HepG2 (cell line): ENCODE results near the gene KRTAP12-2. TPM values are rescaled to one million over a fixed set of nuclear protein-coding genes. Genes with fewer than 3 reads are reported as not detected.

Source experiments
- ATAC-seq: fragments of 200-7000 bp; cut with Tn5 transposase; 3 replicates; pipeline ENCODE4 v1.9.1; 2020; ENCODE audit warnings: mild to moderate bottlenecking, moderate library complexity
- BruUV-seq: library from RNA; stranded (reverse); fragments of 400-500 nt; replicated peaks from 2 replicates; lab custom pipeline; 2021; lab: Mats Ljungman, UMichigan
- CTCF ChIA-PET: fragments of 300-600 bp; formaldehyde crosslinking; extraction: SDS; loops from one replicate; lab custom pipeline; 2021; ENCODE audit warnings: low total read pairs, inconsistent platforms, low intra/inter-chr PET ratio; lab: Yijun Ruan, JAX
- POLR2A ChIA-PET: fragments of 350-600 bp; sonication (Branson Sonifier 250); formaldehyde crosslinking; loops from one replicate; lab custom pipeline; 2020; ENCODE audit warnings: antibody characterized with exemption, inconsistent platforms; lab: Yijun Ruan, JAX
- DNase-seq: peaks from one replicate; pipeline ENCODE4 v3.0.0-alpha.2; 2015; ENCODE audit warnings: low spot score
- FAIRE-seq: peaks from 3 replicates; lab custom pipeline; 2011; peaks lifted over from hg19 to GRCh38; lab: Jason Lieb, UNC
- H2AFZ ChIP-seq: one replicate; pipeline ENCODE4 v1.6.1; 2011; ENCODE audit warnings: low read length, inconsistent platforms
- H3K27ac ChIP-seq: fragments of 300-600 bp; 3 replicates; pipeline ENCODE4 v1.8.0; 2011; ENCODE audit warnings: mixed run types, mild to moderate bottlenecking, mixed read lengths, low read length, inconsistent platforms; ENCODE audit not compliant: insufficient read depth; ENCODE audit errors: extremely low read length
- H3K27me3 ChIP-seq, 2 experiments: fragments of 200-600 bp in 1 of 2; 2 replicates in 1 of 2; 3 replicates in 1 of 2; pipeline versions ENCODE4 v1.6.0 to v1.8.0; 2011; ENCODE audit warnings: low read length in 2 of 2, mild to moderate bottlenecking in 2 of 2, moderate library complexity in 2 of 2, inconsistent platforms in 1 of 2; ENCODE audit not compliant: insufficient read depth in 2 of 2, control insufficient read depth in 1 of 2
- H3K36me3 ChIP-seq, 2 experiments: fragments of 200-600 bp in 1 of 2; replicated peaks in 1 of 2; 2 replicates in 1 of 2; 3 replicates in 1 of 2; pipeline versions ENCODE4 v1.5.1 to v1.8.0; 2011; ENCODE audit warnings: low read length in 2 of 2, inconsistent platforms in 1 of 2; ENCODE audit not compliant: insufficient read depth in 2 of 2, control insufficient read depth in 1 of 2
- H3K4me1 ChIP-seq: 2 replicates; pipeline ENCODE4 v1.5.1; 2012; ENCODE audit warnings: low read length, inconsistent platforms; ENCODE audit not compliant: insufficient read depth
- H3K4me2 ChIP-seq: 2 replicates; pipeline ENCODE4 v1.6.0; 2011; ENCODE audit warnings: low read depth, low read length, inconsistent platforms
- H3K4me3 ChIP-seq, 3 experiments: fragments of 200-600 bp in 1 of 3; sonication (generic), shearing (Covaris generic) in 1 of 3; replicated peaks in 1 of 3; 2 replicates each; pipeline ENCODE4 v1.5.1; 2011 to 2016; ENCODE audit warnings: low read length in 3 of 3, inconsistent platforms in 2 of 3, low read depth in 2 of 3, mild to moderate bottlenecking in 2 of 3, control low read depth in 1 of 3, mixed read lengths in 1 of 3; ENCODE audit not compliant: insufficient read depth in 1 of 3
- H3K79me2 ChIP-seq: one replicate; pipeline ENCODE4 v1.6.1; 2011; ENCODE audit warnings: low read length, inconsistent platforms; ENCODE audit not compliant: insufficient read depth
- H3K9ac ChIP-seq: 2 replicates; pipeline ENCODE4 v1.6.0; 2011; ENCODE audit warnings: mild to moderate bottlenecking, low read depth, low read length, inconsistent platforms; ENCODE audit not compliant: insufficient read depth
- H3K9me3 ChIP-seq: 2 replicates; pipeline ENCODE4 v1.5.1; 2012; ENCODE audit warnings: mild to moderate bottlenecking, low read length
- H4K20me1 ChIP-seq: 2 replicates; pipeline ENCODE4 v1.6.0; 2011; ENCODE audit warnings: inconsistent platforms, mild to moderate bottlenecking, low read length, moderate library complexity; ENCODE audit not compliant: insufficient read depth
- AKAP8 ChIP-seq: sonication (generic); formaldehyde crosslinking; IDR thresholded peaks from 2 replicates; pipeline ENCODE4 v1.5.1; 2020; ENCODE audit warnings: mild to moderate bottlenecking, missing genetic modification reagents
- CENPT ChIP-seq: sonication (generic); formaldehyde crosslinking; IDR thresholded peaks from 2 replicates; pipeline ENCODE4 v1.8.0; 2022; ENCODE audit warnings: low read depth, mild to moderate bottlenecking, moderate library complexity, missing genetic modification reagents
- DMAP1 ChIP-seq: IDR thresholded peaks from 2 replicates; pipeline ENCODE4 v1.6.1; 2016
- HDAC1 ChIP-seq: sonication (generic); formaldehyde crosslinking; IDR thresholded peaks from 2 replicates; pipeline ENCODE4 v1.5.1; 2020; ENCODE audit warnings: mild to moderate bottlenecking, missing genetic modification reagents
- KLF12 ChIP-seq: sonication (generic); formaldehyde crosslinking; IDR thresholded peaks from 2 replicates; pipeline ENCODE4 v1.4.0; 2020; ENCODE audit warnings: missing genetic modification reagents, borderline replicate concordance
- KLF15 ChIP-seq: sonication (generic); formaldehyde crosslinking; IDR thresholded peaks from 2 replicates; pipeline ENCODE4 v1.8.1; 2023; ENCODE audit warnings: borderline replicate concordance, mild to moderate bottlenecking, inconsistent platforms, missing genetic modification reagents, mixed read lengths
- RAD21 ChIP-seq: fragments of 450-650 bp; formaldehyde crosslinking; IDR thresholded peaks from 2 replicates; pipeline ENCODE4 v1.5.0; 2020; ENCODE audit warnings: mild to moderate bottlenecking
- SNRNP70 ChIP-seq: fragments of 200-400 bp; formaldehyde crosslinking; IDR thresholded peaks from 2 replicates; pipeline ENCODE4 v1.6.1; 2017; ENCODE audit warnings: mild to moderate bottlenecking, low read depth, low read length, moderate library complexity
- SYNCRIP ChIP-seq: fragments of 200-400 bp; formaldehyde crosslinking; IDR thresholded peaks from 2 replicates; pipeline ENCODE4 v1.6.1; 2018; ENCODE audit warnings: mild to moderate bottlenecking, low read depth, low read length; ENCODE audit not compliant: insufficient read depth
- ZBTB7A ChIP-seq: sonication (generic); formaldehyde crosslinking; IDR thresholded peaks from 2 replicates; pipeline ENCODE4 v1.8.0; 2022; ENCODE audit warnings: mild to moderate bottlenecking, missing genetic modification reagents
- ZFP1 ChIP-seq: IDR thresholded peaks from 2 replicates; pipeline ENCODE4 v1.6.1; 2016
- ZNF431 ChIP-seq: sonication (generic); formaldehyde crosslinking; IDR thresholded peaks from 2 replicates; pipeline ENCODE4 v1.9.0; 2022; ENCODE audit warnings: missing genetic modification reagents, low read depth, mild to moderate bottlenecking, borderline replicate concordance
- ZNF570 ChIP-seq: sonication (generic); formaldehyde crosslinking; IDR thresholded peaks from 2 replicates; pipeline ENCODE4 v1.4.0; 2020; ENCODE audit warnings: mild to moderate bottlenecking, missing genetic modification reagents, borderline replicate concordance
- WGBS: methylation state at CpG from one replicate; pipeline ENCODE4 v1.1.6; 2017; ENCODE audit warnings: low lambda C conversion rate; 5-methylcytosine and 5-hydroxymethylcytosine counted together
- in situ Hi-C: cut with HindIII; loops from 2 replicates; pipeline ENCODE4 v1.10.0; 2017; ENCODE audit warnings: low pct_unique_long_range_greater_than_20kb; ENCODE audit not compliant: extremely low pct_ligation_motif_present
- intact Hi-C: fragments of 100-400 bp; cut with micrococcal nuclease; formaldehyde crosslinking; loops from one replicate; pipeline ENCODE4 v1.10.0; 2022; ENCODE audit not compliant: unreplicated experiment
- polyA plus RNA-seq, 8 experiments: library from polyadenylated mRNA; depleted of rRNA in 3 of 8; stranded (reverse) in 7 of 8; unstranded in 1 of 8; fragments of >200 nt; fragmentation: Illumina TruSeq in 4 of 8; extraction: Trizol in 4 of 8; gene quantifications; 2 replicates each; pipeline versions ENCODE4 v1.2.1 to v1.2.3, GENCODE V29; 2011 to 2016; ENCODE audit warnings: low read depth in 4 of 8, missing spikeins in 1 of 8, mixed read lengths in 1 of 8; ENCODE audit not compliant: insufficient read depth in 1 of 8
- total RNA-seq, 5 experiments: library from RNA; depleted of rRNA; stranded (reverse); fragments of >200 nt; fragmentation: Illumina TruSeq; extraction: Trizol; gene quantifications; 2 replicates each; pipeline ENCODE4 v1.2.3, GENCODE V29; 2016; ENCODE audit warnings: low read depth in 1 of 5
- TF ChIP-seq, protein P1 (sequence below): sonication (generic); formaldehyde crosslinking; IDR thresholded peaks from 2 replicates; pipeline ENCODE4 v1.5.0; 2020; ENCODE audit warnings: missing genetic modification reagents
- TF ChIP-seq, protein P2 (sequence below): sonication (generic); formaldehyde crosslinking; IDR thresholded peaks from 2 replicates; pipeline ENCODE4 v1.8.0; 2022; ENCODE audit warnings: mild to moderate bottlenecking, missing genetic modification reagents, moderate library complexity
- TF ChIP-seq, protein P3 (sequence below): sonication (generic); formaldehyde crosslinking; IDR thresholded peaks from 2 replicates; pipeline ENCODE4 v1.8.0; 2022; ENCODE audit warnings: missing genetic modification reagents, mild to moderate bottlenecking, moderate library complexity, borderline replicate concordance

The KRTAP12-2 gene
- total and polyA plus RNA-seq, 2 of the 13 experiments (the other 11 are each of a cell fraction or from before 2014, with no cell fraction given): not detected

DNA sequence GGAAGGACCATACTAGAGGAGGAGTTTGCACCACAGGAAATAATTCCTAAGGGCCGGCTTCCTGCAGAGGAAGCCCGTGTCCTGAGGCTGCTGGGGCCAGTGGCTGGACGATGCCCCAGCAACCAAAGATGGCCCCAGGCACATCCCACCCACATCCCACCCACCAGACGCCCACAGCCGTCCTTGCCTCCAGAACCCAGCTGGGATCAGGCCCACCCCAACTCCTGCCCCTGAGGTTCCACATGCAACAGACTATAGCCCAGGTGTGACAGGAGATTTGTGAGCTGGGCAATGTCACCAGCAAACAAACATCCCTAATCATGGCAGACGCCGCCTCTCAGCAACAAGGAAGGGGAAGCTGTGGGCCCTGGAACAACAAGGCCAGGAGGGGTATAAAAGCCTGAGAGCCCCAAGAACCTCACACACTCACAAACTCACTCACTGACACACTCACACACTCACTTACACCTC, 40.0 kb downstream of the KRTAP12-2 start, which contains the start of gene KRTAP10-9:
Gene KRTAP10-9, plus strand, starts transcription at position 421 of the 471 bp plus-strand sequence. CDS start 79 bp downstream, outside the sequence.
- intact Hi-C loops: no loop called here
- 50% methylated on average over 2 of the region's 7 CpGs for WGBS

More for the DNA sequence above, 40.0 kb downstream of the KRTAP12-2 start, which contains the start of gene KRTAP10-9:
- Histone ChIP-seq H3K4me1 (no peaks in the 10 kb centered on the region), H3K27ac (no peak within 1 kb of the TSS), H3K79me2 (no peaks in the 10 kb centered on the region), H3K9me3 (peaks cover 24% of the 10 kb centered on the region), H2AFZ (no peak within 1 kb of the TSS), H3K4me2 (no peak within 1 kb of the TSS), H3K36me3 (no peaks in the 10 kb centered on the region), H4K20me1 (no peaks in the 10 kb centered on the region), H3K4me3 (no peak within 1 kb of the TSS), H3K27me3 (0 out of 5 replicates have a peak, but pooled peaks cover 0 to 6% of the 10 kb centered on the region in 2 experiments), H3K9ac (no peak within 1 kb of the TSS)
- ChIA-PET POLR2A (no interaction called here), CTCF (no interaction called here)
- ATAC-seq (no peak), DNase-seq (no peak), FAIRE-seq (no peak)
- TF ChIP-seq, protein P1, sequence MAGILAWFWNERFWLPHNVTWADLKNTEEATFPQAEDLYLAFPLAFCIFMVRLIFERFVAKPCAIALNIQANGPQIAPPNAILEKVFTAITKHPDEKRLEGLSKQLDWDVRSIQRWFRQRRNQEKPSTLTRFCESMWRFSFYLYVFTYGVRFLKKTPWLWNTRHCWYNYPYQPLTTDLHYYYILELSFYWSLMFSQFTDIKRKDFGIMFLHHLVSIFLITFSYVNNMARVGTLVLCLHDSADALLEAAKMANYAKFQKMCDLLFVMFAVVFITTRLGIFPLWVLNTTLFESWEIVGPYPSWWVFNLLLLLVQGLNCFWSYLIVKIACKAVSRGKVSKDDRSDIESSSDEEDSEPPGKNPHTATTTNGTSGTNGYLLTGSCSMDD (CRISPR knock-in tag): no peak
- no peak for TF ChIP-seq SYNCRIP
- no peak for TF ChIP-seq ZNF570 (CRISPR knock-in tag)
- no peak for TF ChIP-seq SNRNP70
- no peak for TF ChIP-seq KLF15 (CRISPR knock-in tag)
- TF ChIP-seq DMAP1 (CRISPR knock-in tag): no peak
- no peak for TF ChIP-seq KLF12
- TF ChIP-seq ZBTB7A (CRISPR knock-in tag): no peak
- TF ChIP-seq ZFP1: no peak
- TF ChIP-seq, protein P2, sequence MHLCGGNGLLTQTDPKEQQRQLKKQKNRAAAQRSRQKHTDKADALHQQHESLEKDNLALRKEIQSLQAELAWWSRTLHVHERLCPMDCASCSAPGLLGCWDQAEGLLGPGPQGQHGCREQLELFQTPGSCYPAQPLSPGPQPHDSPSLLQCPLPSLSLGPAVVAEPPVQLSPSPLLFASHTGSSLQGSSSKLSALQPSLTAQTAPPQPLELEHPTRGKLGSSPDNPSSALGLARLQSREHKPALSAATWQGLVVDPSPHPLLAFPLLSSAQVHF: no peak
- TF ChIP-seq, protein P3, sequence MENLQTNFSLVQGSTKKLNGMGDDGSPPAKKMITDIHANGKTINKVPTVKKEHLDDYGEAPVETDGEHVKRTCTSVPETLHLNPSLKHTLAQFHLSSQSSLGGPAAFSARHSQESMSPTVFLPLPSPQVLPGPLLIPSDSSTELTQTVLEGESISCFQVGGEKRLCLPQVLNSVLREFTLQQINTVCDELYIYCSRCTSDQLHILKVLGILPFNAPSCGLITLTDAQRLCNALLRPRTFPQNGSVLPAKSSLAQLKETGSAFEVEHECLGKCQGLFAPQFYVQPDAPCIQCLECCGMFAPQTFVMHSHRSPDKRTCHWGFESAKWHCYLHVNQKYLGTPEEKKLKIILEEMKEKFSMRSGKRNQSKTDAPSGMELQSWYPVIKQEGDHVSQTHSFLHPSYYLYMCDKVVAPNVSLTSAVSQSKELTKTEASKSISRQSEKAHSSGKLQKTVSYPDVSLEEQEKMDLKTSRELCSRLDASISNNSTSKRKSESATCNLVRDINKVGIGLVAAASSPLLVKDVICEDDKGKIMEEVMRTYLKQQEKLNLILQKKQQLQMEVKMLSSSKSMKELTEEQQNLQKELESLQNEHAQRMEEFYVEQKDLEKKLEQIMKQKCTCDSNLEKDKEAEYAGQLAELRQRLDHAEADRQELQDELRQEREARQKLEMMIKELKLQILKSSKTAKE (CRISPR knock-in tag): no peak
- TF ChIP-seq ZNF431 (CRISPR knock-in tag): no peak
- TF ChIP-seq HDAC1 (CRISPR knock-in tag): no peak
- no peak for TF ChIP-seq RAD21 (CRISPR knock-in tag)
- no peak for TF ChIP-seq AKAP8 (CRISPR knock-in tag)
- no peak for TF ChIP-seq CENPT
- no TSS peak for BruUV-seq
- in situ Hi-C loops: no loop called here
